Natural killer cell (primary cell): ENCODE measurements around the gene KCNK4. TPM values are rescaled to one million over a fixed set of nuclear protein-coding genes. Genes with fewer than 3 reads are reported as not detected.

Source experiments
- ATAC-seq, 3 donors: fragments of 150-1000 bp in 2 of 3; fragments of 200-7000 bp in 1 of 3; cut with Tn5 transposase; 1 replicate in 1 of 3; 2 replicates in 2 of 3; pipeline ENCODE4 v1.10.0; 2021; ENCODE audit warnings: mild to moderate bottlenecking in 2 of 3, moderate library complexity in 2 of 3
- DNase-seq, 2 donors: peaks; one replicate each; pipeline versions ENCODE4 v3.0.0 to v3.0.0-alpha.2; 2013 to 2021; ENCODE audit warnings: mixed read lengths in 1 of 2
- H3K27ac ChIP-seq: one replicate; pipeline ENCODE4 v1.5.1; 2013; ENCODE audit warnings: mild to moderate bottlenecking, low read length
- H3K27me3 ChIP-seq: one replicate; pipeline ENCODE4 v1.6.1; 2013; ENCODE audit warnings: low read length; ENCODE audit not compliant: control insufficient read depth, insufficient read depth
- H3K36me3 ChIP-seq: one replicate; pipeline ENCODE4 v1.6.1; 2013; ENCODE audit warnings: low read length; ENCODE audit not compliant: control insufficient read depth, insufficient read depth
- H3K4me1 ChIP-seq: one replicate; pipeline ENCODE4 v1.6.1; 2013; ENCODE audit warnings: low read length; ENCODE audit not compliant: control insufficient read depth, insufficient read depth
- H3K4me3 ChIP-seq: one replicate; pipeline ENCODE4 v1.5.1; 2013; ENCODE audit warnings: low read length
- H3K9me3 ChIP-seq: one replicate; pipeline ENCODE4 v1.6.1; 2013; ENCODE audit warnings: low read length; ENCODE audit not compliant: control insufficient read depth, insufficient read depth
- H3K27ac Mint-ChIP-seq, 2 donors: one replicate each; pipeline ENCODE4 v1.8.0; 2022; ENCODE audit warnings: mild to moderate bottlenecking in 2 of 2, mixed read lengths in 2 of 2, moderate library complexity in 1 of 2
- H3K27me3 Mint-ChIP-seq, 2 donors: one replicate each; pipeline ENCODE4 v1.8.0; 2022; ENCODE audit warnings: low read depth in 2 of 2, mixed read lengths in 2 of 2
- H3K36me3 Mint-ChIP-seq: one replicate; pipeline ENCODE4 v1.8.0; 2022; ENCODE audit warnings: mixed read lengths
- H3K4me1 Mint-ChIP-seq, 2 donors: one replicate each; pipeline ENCODE4 v1.8.0; 2022; ENCODE audit warnings: mixed read lengths in 2 of 2
- H3K4me3 Mint-ChIP-seq: one replicate; pipeline ENCODE4 v1.8.0; 2022; ENCODE audit warnings: mild to moderate bottlenecking, moderate library complexity, mixed read lengths
- H3K9me3 Mint-ChIP-seq, 2 donors: one replicate each; pipeline ENCODE4 v1.8.0; 2022; ENCODE audit warnings: mixed read lengths in 2 of 2
- WGBS: methylation state at CpG from one replicate; pipeline ENCODE4 v1.1.7; 2013; ENCODE audit warnings: missing lambda C conversion rate; ENCODE audit not compliant: insufficient coverage; 5-methylcytosine and 5-hydroxymethylcytosine counted together
- intact Hi-C: fragments of 100-400 bp; cut with micrococcal nuclease; formaldehyde crosslinking; loops from one replicate; pipeline ENCODE4 v1.14.2; 2022
- total RNA-seq, 4 donors: library from RNA; stranded (reverse); fragments of 120-200 nt in 1 of 4; gene quantifications; one replicate each; pipeline versions ENCODE4 v1.2.3 to v1.2.4, GENCODE V29; 2013 to 2022
- TF ChIP-seq, protein P1 (sequence below): fragments of 200-600 bp; IDR thresholded peaks from one replicate; pipeline ENCODE4 v1.8.0; 2022; ENCODE audit warnings: antibody characterized with exemption

Gene KCNK4
- total RNA-seq, 3 donors from 2014 or later (not counting 1 experiment from before 2014, with no cell fraction given), result 0.30 to 0.86 TPM; not detected in 1

DNA sequence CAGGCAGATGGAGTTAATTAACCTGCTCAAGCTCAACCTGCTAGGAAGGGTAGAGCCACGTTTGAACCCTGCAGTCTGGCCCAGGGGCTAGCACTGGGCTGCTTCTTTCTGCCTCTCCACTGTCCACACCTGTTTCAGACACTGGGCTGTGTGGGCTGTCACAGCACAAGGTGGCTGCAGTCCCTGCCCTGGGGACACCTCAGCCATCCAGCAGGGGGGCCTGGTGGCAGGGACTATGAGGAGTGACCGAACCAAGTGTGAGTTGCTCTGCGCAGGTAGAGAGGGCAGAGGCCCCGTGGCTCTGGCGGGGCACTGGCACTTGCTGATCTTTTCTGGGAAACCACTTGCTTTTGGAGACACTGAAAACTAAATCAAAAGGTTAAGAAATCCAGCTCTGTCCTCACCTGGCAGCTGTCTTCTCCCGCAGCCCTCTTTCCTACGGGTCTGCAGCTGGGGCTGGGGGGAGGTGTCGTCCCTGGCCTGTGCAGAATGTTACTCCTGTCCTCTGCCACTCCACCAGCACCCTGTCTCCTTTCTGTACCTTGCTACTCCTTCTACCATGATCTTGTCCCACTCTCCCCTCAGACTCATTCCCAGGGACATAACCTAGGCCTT lies 12.4 kb upstream of the KCNK4 start:
- H3K9me3 ChIP-seq, result no peaks in the 10 kb centered on the region
- DNase-seq, result no peak
- ATAC-seq, result no peak
- H3K27me3 ChIP-seq, result no peaks in the 10 kb centered on the region
- peaks cover 0 to 4% of the 10 kb centered on the region in 2 donors for H3K4me1 Mint-ChIP-seq
- no peak overlapping the region for H3K27ac Mint-ChIP-seq
- H3K36me3 Mint-ChIP-seq, result no peaks in the 10 kb centered on the region
- H3K4me3 ChIP-seq, result no peak overlapping the region
- peaks cover 14% of the 10 kb centered on the region for H3K36me3 ChIP-seq
- no peaks in the 10 kb centered on the region for H3K9me3 Mint-ChIP-seq
- peaks cover 4% of the 10 kb centered on the region for H3K4me1 ChIP-seq
- WGBS, result 95% methylated on average over 8 of the region's 8 CpGs
- TF ChIP-seq, protein P1, sequence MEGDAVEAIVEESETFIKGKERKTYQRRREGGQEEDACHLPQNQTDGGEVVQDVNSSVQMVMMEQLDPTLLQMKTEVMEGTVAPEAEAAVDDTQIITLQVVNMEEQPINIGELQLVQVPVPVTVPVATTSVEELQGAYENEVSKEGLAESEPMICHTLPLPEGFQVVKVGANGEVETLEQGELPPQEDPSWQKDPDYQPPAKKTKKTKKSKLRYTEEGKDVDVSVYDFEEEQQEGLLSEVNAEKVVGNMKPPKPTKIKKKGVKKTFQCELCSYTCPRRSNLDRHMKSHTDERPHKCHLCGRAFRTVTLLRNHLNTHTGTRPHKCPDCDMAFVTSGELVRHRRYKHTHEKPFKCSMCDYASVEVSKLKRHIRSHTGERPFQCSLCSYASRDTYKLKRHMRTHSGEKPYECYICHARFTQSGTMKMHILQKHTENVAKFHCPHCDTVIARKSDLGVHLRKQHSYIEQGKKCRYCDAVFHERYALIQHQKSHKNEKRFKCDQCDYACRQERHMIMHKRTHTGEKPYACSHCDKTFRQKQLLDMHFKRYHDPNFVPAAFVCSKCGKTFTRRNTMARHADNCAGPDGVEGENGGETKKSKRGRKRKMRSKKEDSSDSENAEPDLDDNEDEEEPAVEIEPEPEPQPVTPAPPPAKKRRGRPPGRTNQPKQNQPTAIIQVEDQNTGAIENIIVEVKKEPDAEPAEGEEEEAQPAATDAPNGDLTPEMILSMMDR, result no peak
- H3K27ac ChIP-seq, result no peak overlapping the region
- no peak overlapping the region for H3K4me3 Mint-ChIP-seq
- no peaks in the 10 kb centered on the region for H3K27me3 Mint-ChIP-seq
- intact Hi-C loops, result no loop called here

DNA sequence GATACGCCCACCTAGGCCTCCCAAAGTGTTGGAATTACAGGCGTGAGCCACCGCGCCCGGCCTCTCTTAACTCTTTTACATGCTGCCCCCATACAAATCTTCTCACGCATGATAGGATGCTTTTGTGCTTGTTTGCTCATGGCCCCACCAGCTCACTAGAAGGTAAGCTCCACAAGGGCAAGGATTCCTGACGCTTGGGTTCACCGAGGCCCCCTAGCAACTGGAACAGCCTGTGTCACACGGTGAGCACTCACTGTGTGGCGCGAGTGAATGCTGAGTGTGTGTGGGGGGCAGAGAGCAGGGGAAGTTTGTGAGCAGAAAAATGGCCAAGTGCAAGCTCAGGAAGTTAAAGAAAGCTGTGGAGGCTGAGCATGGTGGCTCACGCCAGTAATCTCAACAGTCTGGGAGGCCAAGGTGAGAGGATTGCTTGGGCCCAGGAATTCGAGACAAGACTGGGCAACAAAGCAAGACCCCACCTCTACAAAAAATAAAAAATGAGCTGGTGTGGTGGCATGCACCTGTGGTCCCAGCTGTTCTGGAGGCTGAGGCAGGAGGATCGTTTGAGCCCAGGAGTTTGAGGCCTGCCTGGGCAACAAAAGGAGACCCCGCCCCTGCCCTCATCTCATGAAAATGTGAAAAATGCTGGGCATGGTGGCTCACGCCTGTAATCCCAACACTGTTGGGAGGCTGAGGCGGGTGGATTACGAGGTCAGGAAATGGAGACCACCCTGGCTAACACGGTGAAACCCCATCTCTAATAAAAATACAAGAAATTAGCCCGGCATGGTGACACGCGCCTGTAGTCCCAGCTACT lies 8.9 kb upstream of the KCNK4 start:
- Mint-ChIP-seq H3K4me1 (peaks cover 12 to 16% of the 10 kb centered on the region in 2 donors), H3K4me3 (no peak overlapping the region), H3K27me3 (no peaks in the 10 kb centered on the region), H3K36me3 (no peaks in the 10 kb centered on the region), H3K27ac (peak overlapping the region; percentile 94 to 96), H3K9me3 (no peaks in the 10 kb centered on the region)
- H3K27ac ChIP-seq, result no peak overlapping the region
- TF ChIP-seq, protein P1, result no peak
- peaks cover 22% of the 10 kb centered on the region for H3K4me1 ChIP-seq
- no peaks in the 10 kb centered on the region for H3K9me3 ChIP-seq
- peaks cover 7% of the 10 kb centered on the region for H3K36me3 ChIP-seq
- 96% methylated on average over 21 of the region's 22 CpGs for WGBS
- H3K4me3 ChIP-seq, result no peak overlapping the region
- no peaks in the 10 kb centered on the region for H3K27me3 ChIP-seq
- no peak for ATAC-seq
- DNase-seq, result no peak
- intact Hi-C loops, result no loop called here

DNA sequence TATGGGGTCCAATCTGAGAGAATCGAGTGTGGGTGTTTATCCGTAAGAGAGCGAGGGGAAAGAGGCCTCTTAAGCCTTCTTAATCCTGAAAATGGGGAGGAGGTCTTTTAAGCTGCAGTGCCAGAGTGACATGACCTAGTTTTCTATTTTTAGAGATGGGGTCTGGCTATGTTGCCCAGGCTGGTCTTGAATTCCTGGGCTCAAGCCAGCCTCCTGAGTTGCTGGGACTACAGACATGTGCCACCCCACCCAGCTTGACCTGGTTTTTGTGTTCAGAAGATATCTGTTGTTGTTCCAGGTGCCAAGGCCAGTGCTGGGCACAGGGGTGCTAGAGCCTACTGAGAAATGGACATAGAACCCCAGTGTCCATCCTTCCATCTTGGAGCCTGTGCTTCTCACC lies 8.0 kb upstream of the KCNK4 start:
- no peak for ATAC-seq
- peaks cover 7% of the 10 kb centered on the region for H3K36me3 ChIP-seq
- H3K27ac ChIP-seq, result no peak overlapping the region
- H3K9me3 Mint-ChIP-seq, result no peaks in the 10 kb centered on the region
- H3K4me1 ChIP-seq, result peaks cover 22% of the 10 kb centered on the region
- H3K4me3 Mint-ChIP-seq, result peak overlapping the region; percentile 56
- peaks cover 12 to 16% of the 10 kb centered on the region in 2 donors for H3K4me1 Mint-ChIP-seq
- H3K27me3 Mint-ChIP-seq, result no peaks in the 10 kb centered on the region
- intact Hi-C loops, result no loop called here
- no peaks in the 10 kb centered on the region for H3K9me3 ChIP-seq
- H3K27ac Mint-ChIP-seq, result peak overlapping the region; percentile 94 to 96
- H3K4me3 ChIP-seq, result no peak overlapping the region
- WGBS, result 93% methylated on average over 3 of the region's 3 CpGs
- DNase-seq, result no peak
- H3K27me3 ChIP-seq, result no peaks in the 10 kb centered on the region
- H3K36me3 Mint-ChIP-seq, result no peaks in the 10 kb centered on the region
- TF ChIP-seq, protein P1, result no peak
